Middle frontal gyrus (tissue), 1 donor: ENCODE results near the gene ARHGAP22.

Experiments used
- DNase-seq: peaks from one replicate; pipeline ENCODE4 v3.0.0-alpha.2; 2015; ENCODE audit warnings: low spot score; ENCODE audit errors: extremely low spot score

ARHGAP22 gene

DNA sequence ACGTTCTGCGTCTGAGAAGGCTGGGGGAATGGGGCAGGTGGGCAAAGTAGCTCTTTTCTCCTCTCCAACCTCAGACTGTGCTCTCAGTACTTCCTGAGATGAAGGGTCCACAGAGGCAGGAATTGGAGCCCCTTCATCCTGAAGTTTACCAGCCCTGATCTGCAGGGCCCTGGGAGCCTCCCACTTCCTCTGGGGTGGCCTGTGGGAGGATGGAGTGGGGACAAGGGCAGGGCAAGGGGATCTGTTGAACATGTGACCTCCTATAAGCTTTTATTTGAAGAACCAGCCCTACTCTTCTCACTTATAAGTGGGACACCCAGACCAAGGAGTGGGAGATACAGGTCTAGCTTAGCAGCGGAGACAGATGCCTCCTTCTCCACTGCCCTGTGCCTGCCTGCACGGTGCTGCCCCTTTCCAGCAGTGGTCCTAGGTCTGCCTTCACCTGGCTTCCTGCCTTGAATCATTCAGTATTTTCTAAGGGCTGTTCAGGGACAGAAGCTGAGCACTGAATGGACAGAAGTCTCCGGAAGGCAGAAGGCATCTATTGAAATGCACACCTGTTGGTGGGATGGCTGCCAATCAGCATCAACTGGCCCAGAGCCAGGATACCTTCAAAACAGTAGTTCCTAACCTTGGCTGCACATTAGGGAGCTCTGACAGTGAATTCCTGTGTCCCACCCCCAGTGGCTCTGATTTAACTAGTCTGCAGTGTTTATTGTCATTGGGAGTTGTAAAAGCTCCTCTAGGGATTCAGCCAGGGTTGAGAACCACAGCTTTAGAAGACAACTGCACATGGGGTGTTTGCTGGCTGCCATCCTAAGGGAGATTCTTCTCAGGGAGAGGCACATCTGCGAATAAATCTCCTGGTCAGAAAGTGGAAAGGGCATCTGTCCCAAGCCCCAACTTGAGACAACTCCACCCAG, 2.7 kb upstream of the ARHGAP22 start:
- no peak for DNase-seq

DNA sequence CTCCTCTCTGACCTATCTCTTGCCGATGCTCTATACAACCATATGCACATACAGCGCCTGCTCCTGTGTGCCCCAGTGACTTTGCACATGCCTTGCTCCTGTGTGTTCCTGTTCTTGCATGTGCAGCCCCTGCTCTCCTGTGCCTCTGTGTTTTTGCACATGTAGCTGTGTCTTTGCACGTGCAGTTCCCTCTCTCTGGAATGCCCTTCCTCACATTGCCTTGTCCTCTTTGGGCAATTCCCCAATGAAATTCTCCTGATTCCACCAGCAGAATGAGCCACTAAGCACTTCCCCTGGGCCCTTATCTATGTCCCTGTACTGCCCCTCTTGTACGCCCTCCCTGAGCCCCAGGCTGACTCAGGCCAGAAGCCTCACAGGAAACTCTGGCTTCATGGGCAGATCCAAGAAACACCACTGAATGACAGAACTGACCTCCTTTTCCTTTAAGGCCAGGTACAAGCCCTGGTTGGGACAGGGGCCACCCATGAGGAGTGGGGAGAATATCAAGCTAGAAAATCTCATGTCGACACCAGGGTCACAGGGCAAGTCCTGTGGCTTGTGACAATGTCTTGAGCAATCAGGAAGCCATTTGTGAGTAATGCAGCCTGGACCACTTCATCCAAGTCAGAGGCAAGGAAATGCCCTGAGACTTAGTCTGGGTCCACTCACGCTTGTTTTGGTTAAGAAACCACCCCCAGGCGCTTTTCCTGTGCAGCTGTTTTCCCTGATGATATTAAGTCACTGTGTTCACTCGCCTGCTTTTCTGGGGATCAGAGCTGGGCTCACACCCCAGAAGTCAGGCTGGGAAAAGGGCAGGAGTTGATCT, 1.9 kb upstream of the ARHGAP22 start:
- no peak for DNase-seq

GRCh38 chr10:48605786-48606529, 1.1 kb upstream of the ARHGAP22 start:
- no peak for DNase-seq

GRCh38 chr10:48604039-48604990, 558 bp downstream of the ARHGAP22 start:
- DNase-seq = no peak

- DNase-seq = no peak
Measured at GRCh38 chr10:48603421-48604038, 1.3 kb downstream of the ARHGAP22 start.

- DNase-seq = no peak
Measured at GRCh38 chr10:48602401-48603135, 2.3 kb downstream of the ARHGAP22 start.

- DNase-seq = no peak
Measured at GRCh38 chr10:48601789-48602188, 3.1 kb downstream of the ARHGAP22 start.

DNA sequence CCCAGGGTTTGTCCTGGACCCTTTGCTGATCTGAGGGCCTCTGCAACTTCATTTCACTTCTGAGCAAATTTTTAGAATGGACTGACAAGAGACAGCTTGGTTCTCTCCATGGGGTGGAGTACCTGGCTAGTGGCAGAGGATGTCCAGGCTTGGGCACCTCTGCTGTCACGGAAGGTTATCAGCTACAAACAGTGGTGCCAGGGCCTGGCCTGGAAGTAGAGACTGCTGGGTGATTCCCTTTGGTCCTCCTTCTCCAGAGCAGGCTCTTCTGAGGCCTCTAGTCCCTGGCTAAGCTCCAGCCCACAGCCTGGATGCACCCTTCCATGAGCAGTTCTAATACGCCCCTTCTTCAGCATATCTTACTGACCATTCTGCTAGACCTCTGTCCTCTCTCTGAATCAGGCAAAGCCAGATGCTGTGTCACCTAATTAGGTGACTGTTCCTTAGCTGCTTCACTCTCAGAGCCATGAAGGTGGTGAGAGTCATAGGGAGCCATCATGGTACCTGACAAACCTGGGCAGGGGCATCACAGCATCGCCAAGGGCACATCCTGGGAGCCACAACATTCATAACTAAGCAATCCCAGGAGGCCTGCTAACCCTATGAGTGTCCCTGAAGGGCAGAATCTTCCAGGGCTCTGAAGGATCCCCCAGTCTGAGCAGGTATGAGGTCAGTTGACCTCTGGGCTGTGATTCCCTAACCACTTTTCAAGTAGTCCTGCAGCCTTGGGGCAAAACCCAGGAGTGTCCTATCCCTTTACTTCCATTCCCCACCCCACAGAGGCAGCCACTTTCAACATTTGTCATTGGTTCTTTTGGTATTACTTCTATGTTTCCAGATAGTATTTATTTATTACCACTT, 4.0 kb downstream of the ARHGAP22 start:
- DNase-seq = no peak

GRCh38 chr10:48599830-48600134, 5.1 kb downstream of the ARHGAP22 start:
- DNase-seq = no peak

- no peak for DNase-seq
Measured at GRCh38 chr10:48598936-48599829, 5.7 kb downstream of the ARHGAP22 start.

DNA sequence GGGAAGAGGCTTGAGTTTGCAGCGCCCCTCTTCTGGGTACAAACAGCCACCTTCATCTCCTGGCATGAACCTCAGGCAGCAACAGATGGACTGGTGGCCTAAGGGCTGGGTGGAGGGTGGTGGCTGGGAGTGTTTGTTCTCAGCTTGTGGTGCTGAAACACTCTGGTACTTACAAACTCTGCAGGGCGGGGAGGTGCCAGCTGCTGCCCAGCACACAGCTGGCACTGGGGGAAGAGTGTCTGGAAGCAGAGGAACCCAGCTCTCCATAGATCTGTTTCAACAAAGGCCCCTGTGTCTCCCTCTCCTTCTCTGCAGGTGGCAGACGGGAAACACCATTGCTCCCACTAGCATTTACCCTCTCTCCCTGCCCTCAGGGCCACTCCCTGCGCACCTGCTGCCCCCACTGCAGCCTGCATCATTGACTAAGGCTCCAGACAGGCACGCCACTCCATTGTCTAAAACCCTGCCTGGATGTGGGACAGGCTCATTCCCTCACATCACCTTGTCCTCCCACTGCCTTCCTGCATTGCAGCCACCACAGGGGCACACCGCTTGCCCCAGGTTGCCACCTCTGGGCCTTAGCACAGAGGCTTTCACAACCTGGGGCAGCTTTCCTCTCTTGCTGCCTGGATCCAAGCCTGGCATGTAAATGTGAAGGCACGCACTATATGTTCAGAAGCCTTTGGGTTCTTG, 6.5 kb downstream of the ARHGAP22 start:
- DNase-seq = no peak

GRCh38 chr10:48595539-48595932, 9.3 kb downstream of the ARHGAP22 start:
- no peak for DNase-seq

GRCh38 chr10:48594803-48595538, 9.9 kb downstream of the ARHGAP22 start:
- DNase-seq = no peak

GRCh38 chr10:48594371-48594770, 10.5 kb downstream of the ARHGAP22 start:
- DNase-seq = no peak

GRCh38 chr10:48592346-48592745, 12.5 kb downstream of the ARHGAP22 start:
- DNase-seq = no peak

- DNase-seq = no peak
Measured at GRCh38 chr10:48590945-48591344, 13.9 kb downstream of the ARHGAP22 start.
